CD8-positive, alpha-beta memory T cell (primary cell): ENCODE data around the gene XRCC4. TPM values are rescaled to one million over a fixed set of nuclear protein-coding genes. Genes with fewer than 3 reads are reported as not detected.

Experiments
- CTCF ChIA-PET: fragments of 350-600 bp; sonication (Branson Sonifier 250); formaldehyde crosslinking; loops from one replicate; lab custom pipeline; 2021; ENCODE audit warnings: antibody characterized with exemption; lab: Charles Lee
- POLR2A ChIA-PET: fragments of 350-600 bp; sonication (Branson Sonifier 250); formaldehyde crosslinking; loops from one replicate; lab custom pipeline; 2021; ENCODE audit warnings: antibody characterized with exemption; lab: Charles Lee
- DNase-seq, 5 donors: peaks; one replicate each; pipeline versions ENCODE4 v3.0.0 to v3.0.0-alpha.2; 2020 to 2022; ENCODE audit warnings: mixed read lengths in 1 of 5
- H3K27ac ChIP-seq: one replicate; pipeline ENCODE4 v1.7.0; 2013; ENCODE audit warnings: low read depth, mild to moderate bottlenecking, low read length, moderate library complexity
- H3K27me3 ChIP-seq: 2 replicates; pipeline ENCODE4 v1.7.0; 2013; ENCODE audit warnings: low read length, mild to moderate bottlenecking; ENCODE audit not compliant: insufficient read depth, poor library complexity, severe bottlenecking
- H3K36me3 ChIP-seq: 2 replicates; pipeline ENCODE4 v1.7.0; 2013; ENCODE audit warnings: mild to moderate bottlenecking, low read length, moderate library complexity; ENCODE audit not compliant: insufficient read depth
- H3K4me1 ChIP-seq: 2 replicates; pipeline ENCODE4 v1.7.0; 2013; ENCODE audit warnings: mild to moderate bottlenecking, low read length, moderate library complexity; ENCODE audit not compliant: insufficient read depth
- H3K4me3 ChIP-seq: 2 replicates; pipeline ENCODE4 v1.7.0; 2013; ENCODE audit warnings: mild to moderate bottlenecking, low read length
- H3K9me3 ChIP-seq: 2 replicates; pipeline ENCODE4 v1.7.0; 2013; ENCODE audit warnings: mild to moderate bottlenecking, low read length
- H3K27ac Mint-ChIP-seq, 8 donors: one replicate each; pipeline ENCODE4 v1.8.0; 2020 to 2021; ENCODE audit warnings: mixed read lengths in 8 of 8, mild to moderate bottlenecking in 6 of 8, inconsistent platforms in 3 of 8, moderate library complexity in 3 of 8
- H3K27me3 Mint-ChIP-seq, 2 donors: one replicate each; pipeline ENCODE4 v1.8.0; 2020 to 2021; ENCODE audit warnings: mixed read lengths in 2 of 2, mild to moderate bottlenecking in 1 of 2, moderate library complexity in 1 of 2
- H3K36me3 Mint-ChIP-seq, 3 donors: one replicate each; pipeline ENCODE4 v1.8.0; 2020 to 2021; ENCODE audit warnings: mixed read lengths in 3 of 3, inconsistent platforms in 1 of 3, mild to moderate bottlenecking in 1 of 3
- H3K4me1 Mint-ChIP-seq, 3 donors: one replicate each; pipeline ENCODE4 v1.8.0; 2020 to 2021; ENCODE audit warnings: mixed read lengths in 3 of 3, inconsistent platforms in 1 of 3, mild to moderate bottlenecking in 1 of 3
- H3K4me3 Mint-ChIP-seq, 7 donors: one replicate each; pipeline ENCODE4 v1.8.0; 2020 to 2021; ENCODE audit warnings: mixed read lengths in 7 of 7, mild to moderate bottlenecking in 6 of 7, moderate library complexity in 4 of 7, inconsistent platforms in 2 of 7
- H3K9me3 Mint-ChIP-seq, 5 donors: one replicate each; pipeline ENCODE4 v1.8.0; 2020 to 2022; ENCODE audit warnings: mixed read lengths in 5 of 5, mild to moderate bottlenecking in 3 of 5, moderate library complexity in 2 of 5, inconsistent platforms in 1 of 5
- polyA plus RNA-seq: library from polyadenylated mRNA; unstranded; fragments of 300-500 nt; fragmentation: Illumina TruSeq; gene quantifications from one replicate; pipeline ENCODE4 v1.2.3, GENCODE V29; 2021
- total RNA-seq, 2 experiments: library from RNA; stranded (reverse); gene quantifications; one replicate each; pipeline ENCODE4 v1.2.3, GENCODE V29; 2021

XRCC4 gene
- total and polyA plus RNA-seq, 3 experiments from 2014 or later: 6.9 to 10.0 (median 8.3) TPM

GRCh38 chr5:83392766-83393503, 315.6 kb downstream of the XRCC4 start:
- no peaks in the 10 kb centered on the region for H3K9me3 ChIP-seq
- no peak for DNase-seq
- H3K9me3 Mint-ChIP-seq: peaks cover 0 to 3% (median 0%) of the 10 kb centered on the region in 5 donors
- no peaks in the 10 kb centered on the region for H3K27me3 ChIP-seq
- H3K4me1 ChIP-seq: no peaks in the 10 kb centered on the region
- H3K36me3 Mint-ChIP-seq: no peaks in the 10 kb centered on the region
- no peak overlapping the region for H3K4me3 ChIP-seq
- no peak overlapping the region for H3K4me3 Mint-ChIP-seq
- no peaks in the 10 kb centered on the region for H3K4me1 Mint-ChIP-seq
- CTCF ChIA-PET: no interaction called here
- no peaks in the 10 kb centered on the region for H3K27me3 Mint-ChIP-seq
- no peak overlapping the region for H3K27ac Mint-ChIP-seq
- POLR2A ChIA-PET: no interaction called here
- H3K27ac ChIP-seq: no peak overlapping the region
- H3K36me3 ChIP-seq: no peaks in the 10 kb centered on the region

GRCh38 chr5:83393504-83393866, 316.1 kb downstream of the XRCC4 start:
- Mint-ChIP-seq H3K27me3 (no peaks in the 10 kb centered on the region), H3K9me3 (peaks cover 0 to 6% (median 2%) of the 10 kb centered on the region in 5 donors), H3K27ac (no peak overlapping the region), H3K4me1 (no peaks in the 10 kb centered on the region), H3K4me3 (no peak overlapping the region), H3K36me3 (no peaks in the 10 kb centered on the region)
- Histone ChIP-seq H3K9me3 (no peaks in the 10 kb centered on the region), H3K27me3 (no peaks in the 10 kb centered on the region), H3K36me3 (no peaks in the 10 kb centered on the region), H3K27ac (no peak overlapping the region), H3K4me1 (no peaks in the 10 kb centered on the region), H3K4me3 (no peak overlapping the region)
- no peak for DNase-seq
- CTCF ChIA-PET: no interaction called here
- POLR2A ChIA-PET: no interaction called here

- Mint-ChIP-seq H3K36me3 (no peaks in the 10 kb centered on the region), H3K9me3 (peaks cover 0 to 6% (median 2%) of the 10 kb centered on the region in 5 donors), H3K27me3 (no peaks in the 10 kb centered on the region), H3K4me1 (no peaks in the 10 kb centered on the region), H3K4me3 (no peak overlapping the region), H3K27ac (no peak overlapping the region)
- no peaks in the 10 kb centered on the region for H3K27me3 ChIP-seq
- no peak for DNase-seq
- H3K9me3 ChIP-seq: no peaks in the 10 kb centered on the region
- no peak overlapping the region for H3K27ac ChIP-seq
- no peaks in the 10 kb centered on the region for H3K4me1 ChIP-seq
- ChIA-PET CTCF (no interaction called here), POLR2A (no interaction called here)
- H3K36me3 ChIP-seq: no peaks in the 10 kb centered on the region
- no peak overlapping the region for H3K4me3 ChIP-seq
Measured at GRCh38 chr5:83394190-83394589, 316.8 kb downstream of the XRCC4 start.

GRCh38 chr5:83396662-83397061, 319.3 kb downstream of the XRCC4 start:
- H3K9me3 Mint-ChIP-seq: peaks cover 0 to 6% (median 2%) of the 10 kb centered on the region in 5 donors
- H3K27ac ChIP-seq: no peak overlapping the region
- H3K4me1 ChIP-seq: no peaks in the 10 kb centered on the region
- H3K4me3 ChIP-seq: no peak overlapping the region
- POLR2A ChIA-PET: no interaction called here
- CTCF ChIA-PET: no interaction called here
- H3K27me3 Mint-ChIP-seq: no peaks in the 10 kb centered on the region
- no peak overlapping the region for H3K27ac Mint-ChIP-seq
- no peaks in the 10 kb centered on the region for H3K36me3 Mint-ChIP-seq
- no peak overlapping the region for H3K4me3 Mint-ChIP-seq
- H3K36me3 ChIP-seq: no peaks in the 10 kb centered on the region
- no peak for DNase-seq
- H3K4me1 Mint-ChIP-seq: peaks cover 0 to 7% (median 5%) of the 10 kb centered on the region in 3 donors
- no peaks in the 10 kb centered on the region for H3K27me3 ChIP-seq
- no peaks in the 10 kb centered on the region for H3K9me3 ChIP-seq

GRCh38 chr5:83397658-83398057, 320.3 kb downstream of the XRCC4 start:
- H3K36me3 ChIP-seq: no peaks in the 10 kb centered on the region
- no peaks in the 10 kb centered on the region for H3K27me3 ChIP-seq
- no peak overlapping the region for H3K27ac Mint-ChIP-seq
- H3K27me3 Mint-ChIP-seq: no peaks in the 10 kb centered on the region
- CTCF ChIA-PET: no interaction called here
- peaks cover 0 to 8% (median 5%) of the 10 kb centered on the region in 3 donors for H3K4me1 Mint-ChIP-seq
- H3K36me3 Mint-ChIP-seq: no peaks in the 10 kb centered on the region
- H3K9me3 Mint-ChIP-seq: peaks cover 0 to 6% (median 2%) of the 10 kb centered on the region in 5 donors
- H3K4me1 ChIP-seq: no peaks in the 10 kb centered on the region
- no peak overlapping the region for H3K4me3 Mint-ChIP-seq
- H3K27ac ChIP-seq: no peak overlapping the region
- H3K4me3 ChIP-seq: no peak overlapping the region
- POLR2A ChIA-PET: no interaction called here
- H3K9me3 ChIP-seq: no peaks in the 10 kb centered on the region
- DNase-seq: no peak

- H3K27me3 Mint-ChIP-seq: no peaks in the 10 kb centered on the region
- H3K9me3 ChIP-seq: no peaks in the 10 kb centered on the region
Measured at GRCh38 chr5:83400241-83400640, 322.9 kb downstream of the XRCC4 start.

GRCh38 chr5:83400701-83401100, 323.4 kb downstream of the XRCC4 start:
- peaks cover 0 to 6% (median 2%) of the 10 kb centered on the region in 5 donors for H3K9me3 Mint-ChIP-seq
- H3K27ac Mint-ChIP-seq: no peak overlapping the region
- CTCF ChIA-PET: no interaction called here

More at GRCh38 chr5:83400241-83400640, 322.9 kb downstream of the XRCC4 start:
- Histone ChIP-seq H3K4me1 (no peaks in the 10 kb centered on the region), H3K27ac (no peak overlapping the region), H3K27me3 (no peaks in the 10 kb centered on the region), H3K4me3 (no peak overlapping the region), H3K36me3 (no peaks in the 10 kb centered on the region)
- ChIA-PET POLR2A (no interaction called here), CTCF (no interaction called here)
- peaks cover 0 to 8% (median 5%) of the 10 kb centered on the region in 3 donors for H3K4me1 Mint-ChIP-seq
- H3K27ac Mint-ChIP-seq: no peak overlapping the region
- H3K9me3 Mint-ChIP-seq: peaks cover 0 to 6% (median 2%) of the 10 kb centered on the region in 5 donors
- no peaks in the 10 kb centered on the region for H3K36me3 Mint-ChIP-seq
- no peak for DNase-seq
- H3K4me3 Mint-ChIP-seq: no peak overlapping the region

GRCh38 chr5:83401122-83401731, 323.9 kb downstream of the XRCC4 start:
- CTCF ChIA-PET: no interaction called here
- POLR2A ChIA-PET: no interaction called here
- Histone ChIP-seq H3K27ac (no peak overlapping the region), H3K4me1 (no peaks in the 10 kb centered on the region), H3K36me3 (no peaks in the 10 kb centered on the region), H3K4me3 (no peak overlapping the region), H3K27me3 (no peaks in the 10 kb centered on the region), H3K9me3 (no peaks in the 10 kb centered on the region)
- H3K27ac Mint-ChIP-seq: no peak overlapping the region
- H3K27me3 Mint-ChIP-seq: no peaks in the 10 kb centered on the region
- peaks cover 0 to 8% (median 5%) of the 10 kb centered on the region in 3 donors for H3K4me1 Mint-ChIP-seq
- DNase-seq: no peak
- no peak overlapping the region for H3K4me3 Mint-ChIP-seq
- H3K36me3 Mint-ChIP-seq: no peaks in the 10 kb centered on the region
- H3K9me3 Mint-ChIP-seq: peaks cover 0 to 6% (median 2%) of the 10 kb centered on the region in 5 donors

More at GRCh38 chr5:83400701-83401100, 323.4 kb downstream of the XRCC4 start:
- no peaks in the 10 kb centered on the region for H3K36me3 ChIP-seq
- POLR2A ChIA-PET: no interaction called here
- DNase-seq: no peak
- no peaks in the 10 kb centered on the region for H3K27me3 ChIP-seq
- H3K27me3 Mint-ChIP-seq: no peaks in the 10 kb centered on the region
- peaks cover 0 to 8% (median 5%) of the 10 kb centered on the region in 3 donors for H3K4me1 Mint-ChIP-seq
- no peak overlapping the region for H3K4me3 ChIP-seq
- no peaks in the 10 kb centered on the region for H3K36me3 Mint-ChIP-seq
- no peak overlapping the region for H3K4me3 Mint-ChIP-seq
- no peaks in the 10 kb centered on the region for H3K4me1 ChIP-seq
- no peaks in the 10 kb centered on the region for H3K9me3 ChIP-seq
- H3K27ac ChIP-seq: no peak overlapping the region
